GM12874 (cell line): ENCODE data around the gene PANK4.

ENCODE experiments used
- CTCF ChIP-seq: IDR thresholded peaks from 2 replicates; pipeline ENCODE4 v1.5.1; 2011; ENCODE audit warnings: low read depth, mild to moderate bottlenecking, control low read depth, low read length, moderate library complexity; ENCODE audit not compliant: insufficient read depth

PANK4 gene

GRCh38 chr1:2496746-2497145 is 29.6 kb downstream of the PANK4 start:
- no peak for TF ChIP-seq CTCF

- TF ChIP-seq CTCF: no peak
Observed at GRCh38 chr1:2496087-2496622, 30.2 kb downstream of the PANK4 start.

GRCh38 chr1:2495546-2495945 is 30.9 kb downstream of the PANK4 start:
- TF ChIP-seq CTCF: no peak

GRCh38 chr1:2495026-2495425 is 31.4 kb downstream of the PANK4 start:
- no peak for TF ChIP-seq CTCF

- no peak for TF ChIP-seq CTCF
Observed at GRCh38 chr1:2494323-2494693, 32.1 kb downstream of the PANK4 start.

GRCh38 chr1:2493691-2494322 is 32.6 kb downstream of the PANK4 start:
- TF ChIP-seq CTCF: no peak

GRCh38 chr1:2493218-2493617 is 33.2 kb downstream of the PANK4 start:
- TF ChIP-seq CTCF: no peak

- TF ChIP-seq CTCF: no peak
Observed at GRCh38 chr1:2492091-2492490, 34.3 kb downstream of the PANK4 start.
